IMR-90 (cell line): ENCODE results near the gene NLGN1.

Source experiments
- BHLHE40 ChIP-seq: fragments of 150-350 bp; IDR thresholded peaks from 2 replicates; pipeline ENCODE4 v1.6.1; 2016; ENCODE audit warnings: mild to moderate bottlenecking, low read depth, low read length
- CEBPB ChIP-seq: IDR thresholded peaks from 2 replicates; pipeline ENCODE4 v1.6.1; 2012; ENCODE audit warnings: low read depth, low read length, improper control_type of control experiment
- CHD1 ChIP-seq: IDR thresholded peaks from 2 replicates; pipeline ENCODE4 v1.6.1; 2012; ENCODE audit warnings: low read depth, low read length, improper control_type of control experiment
- CTCF ChIP-seq: conservative IDR thresholded peaks from 2 replicates; pipeline ENCODE4 v1.5.1; 2012; ENCODE audit warnings: mild to moderate bottlenecking, low read depth, low read length, improper control_type of control experiment
- ELK1 ChIP-seq: fragments of 150-350 bp; IDR thresholded peaks from 2 replicates; pipeline ENCODE4 v1.6.1; 2016; ENCODE audit warnings: low read depth, mild to moderate bottlenecking, low read length, moderate library complexity, borderline replicate concordance
- FOS ChIP-seq: fragments of 150-350 bp; IDR thresholded peaks from 2 replicates; pipeline ENCODE4 v1.6.1; 2016; ENCODE audit warnings: low read depth, low read length
- MAFK ChIP-seq: IDR thresholded peaks from 2 replicates; pipeline ENCODE4 v1.6.1; 2012; ENCODE audit warnings: low read depth, low read length, improper control_type of control experiment
- MAZ ChIP-seq: IDR thresholded peaks from 2 replicates; pipeline ENCODE4 v1.6.1; 2012; ENCODE audit warnings: low read depth, mild to moderate bottlenecking, low read length, improper control_type of control experiment, moderate library complexity, borderline replicate concordance
- MXI1 ChIP-seq: IDR thresholded peaks from 2 replicates; pipeline ENCODE4 v1.6.1; 2012; ENCODE audit warnings: low read depth, mild to moderate bottlenecking, low read length, moderate library complexity, borderline replicate concordance
- POLR2A ChIP-seq: IDR thresholded peaks from 2 replicates; pipeline ENCODE4 v1.6.1; 2012; ENCODE audit warnings: mild to moderate bottlenecking, low read depth, low read length
- RAD21 ChIP-seq: IDR thresholded peaks from 2 replicates; pipeline ENCODE4 v1.6.1; 2012; ENCODE audit warnings: low read length, improper control_type of control experiment
- RCOR1 ChIP-seq: IDR thresholded peaks from 2 replicates; pipeline ENCODE4 v1.6.1; 2012; ENCODE audit warnings: mild to moderate bottlenecking, low read length, improper control_type of control experiment; ENCODE audit not compliant: insufficient replicate concordance
- RFX5 ChIP-seq: IDR thresholded peaks from 2 replicates; pipeline ENCODE4 v1.8.0; 2012; ENCODE audit warnings: low read depth, mild to moderate bottlenecking, low read length, moderate library complexity
- USF2 ChIP-seq: fragments of 150-350 bp; IDR thresholded peaks from 2 replicates; pipeline ENCODE4 v1.6.1; 2017; ENCODE audit warnings: mild to moderate bottlenecking, antibody characterized with exemption, low read length, low read depth

- TF ChIP-seq USF2 (no peak), CTCF (no peak), POLR2A (no peak), RAD21 (no peak), RCOR1 (no peak), MAFK (no peak), RFX5 (no peak), MAZ (no peak), ELK1 (no peak), BHLHE40 (no peak), FOS (no peak), MXI1 (no peak), CHD1 (no peak), CEBPB (no peak)
These were observed 293.1 kb downstream of the NLGN1 start for GRCh38 chr3:173690542-173691180.
